ENCODE measurements around the gene FGF19.

DNA sequence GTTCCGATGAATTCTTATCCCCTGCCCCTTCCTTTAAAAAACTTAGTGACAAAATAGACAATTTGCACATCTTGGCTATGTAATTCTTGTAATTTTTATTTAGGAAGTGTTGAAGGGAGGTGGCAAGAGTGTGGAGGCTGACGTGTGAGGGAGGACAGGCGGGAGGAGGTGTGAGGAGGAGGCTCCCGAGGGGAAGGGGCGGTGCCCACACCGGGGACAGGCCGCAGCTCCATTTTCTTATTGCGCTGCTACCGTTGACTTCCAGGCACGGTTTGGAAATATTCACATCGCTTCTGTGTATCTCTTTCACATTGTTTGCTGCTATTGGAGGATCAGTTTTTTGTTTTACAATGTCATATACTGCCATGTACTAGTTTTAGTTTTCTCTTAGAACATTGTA is 50.8 kb downstream of the FGF19 start:
- TF ChIP-seq CTCF (IDR thresholded peaks at IDR 0.05): no peak
- TF ChIP-seq EZH2 (IDR thresholded peaks at IDR 0.05; ENCODE audit: borderline replicate concordance, insufficient read depth, low read depth, low read length, poor library complexity, severe bottlenecking): no peak
